NCI-H1092 treated with DMSO at 0.1 percent for 48 hours (cell line): ENCODE data around the gene USP9Y.

Source experiments
- DNase-seq: peaks from one replicate; lab custom pipeline; 2025; lab: John Stamatoyannopoulos, UW

Gene USP9Y

DNA sequence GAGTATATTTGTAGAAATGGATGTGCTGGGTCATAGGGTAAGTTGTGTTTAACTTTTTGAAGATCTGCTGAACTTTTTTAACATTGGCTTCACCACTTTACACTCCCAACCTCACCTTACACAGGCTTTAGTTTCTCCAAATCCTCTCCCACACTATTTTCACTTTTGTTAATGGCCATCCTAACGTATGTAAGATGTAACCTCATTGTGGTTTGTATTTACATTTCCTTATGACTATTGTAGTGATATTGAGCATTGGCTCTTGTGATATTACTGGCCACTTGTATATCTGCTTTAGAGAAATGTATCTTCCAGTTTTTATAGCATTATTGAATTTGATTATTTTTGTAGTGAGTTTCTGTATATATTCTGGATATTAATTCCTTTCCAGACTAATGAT, 93.0 kb downstream of the USP9Y start:
- DNase-seq: no peak

DNA sequence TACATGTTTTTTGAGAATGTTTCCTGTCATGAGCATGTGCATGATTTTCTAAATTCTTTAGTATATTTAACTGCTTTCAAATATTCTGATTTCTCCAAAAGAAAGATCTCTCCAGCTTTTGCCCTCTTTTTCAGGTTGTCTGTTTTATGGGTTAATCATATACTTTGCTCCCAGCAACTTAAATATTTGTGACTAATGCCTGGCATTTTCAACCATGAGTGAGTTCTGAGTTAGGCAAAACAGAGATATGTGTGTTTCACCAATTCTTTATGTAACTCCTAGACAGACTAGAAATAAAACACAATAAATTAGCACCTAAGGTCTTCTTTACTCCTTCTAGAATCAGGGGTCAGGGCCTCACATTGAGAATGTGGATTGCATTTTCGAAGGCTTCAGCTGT, 107.0 kb downstream of the USP9Y start:
- no peak for DNase-seq

DNA sequence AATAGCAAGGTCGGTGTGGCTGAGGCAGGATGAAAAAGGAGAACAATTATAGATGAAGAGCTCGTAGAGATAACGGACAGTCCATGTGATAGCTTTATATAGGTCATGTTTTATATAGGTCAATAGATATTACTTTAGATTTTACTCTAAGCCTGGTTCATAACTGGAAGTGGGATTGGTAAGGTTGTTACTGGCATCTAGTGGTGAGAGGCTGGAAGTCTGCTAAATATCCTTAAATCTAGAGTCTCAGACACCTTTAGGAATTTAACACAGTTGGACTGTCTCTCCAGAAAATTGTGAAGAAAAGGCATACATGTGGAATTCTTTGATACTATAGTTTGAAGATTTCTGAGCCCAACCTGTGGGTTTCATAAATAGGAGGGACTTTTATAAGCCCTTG, 108.0 kb downstream of the USP9Y start:
- DNase-seq: no peak

DNA sequence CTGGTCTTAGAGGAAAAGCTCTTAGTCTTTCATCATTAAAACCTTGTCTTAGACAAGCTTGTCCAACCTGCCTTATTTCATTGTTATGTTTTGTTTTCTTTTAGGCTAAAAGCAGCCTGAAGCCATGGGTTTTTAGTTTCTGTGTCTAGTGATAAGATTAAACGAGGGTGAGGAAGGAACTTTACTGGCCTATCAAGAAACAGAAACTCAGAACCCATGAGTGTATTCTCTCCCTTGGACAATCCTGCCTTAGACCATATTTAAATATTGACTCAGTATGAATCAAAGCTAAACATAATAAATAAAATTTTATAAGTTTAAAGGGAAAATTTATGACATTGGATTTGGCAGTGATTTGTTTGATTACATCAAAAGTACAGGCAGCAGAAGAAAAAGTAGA, 122.4 kb downstream of the USP9Y start:
- DNase-seq: no peak

DNA sequence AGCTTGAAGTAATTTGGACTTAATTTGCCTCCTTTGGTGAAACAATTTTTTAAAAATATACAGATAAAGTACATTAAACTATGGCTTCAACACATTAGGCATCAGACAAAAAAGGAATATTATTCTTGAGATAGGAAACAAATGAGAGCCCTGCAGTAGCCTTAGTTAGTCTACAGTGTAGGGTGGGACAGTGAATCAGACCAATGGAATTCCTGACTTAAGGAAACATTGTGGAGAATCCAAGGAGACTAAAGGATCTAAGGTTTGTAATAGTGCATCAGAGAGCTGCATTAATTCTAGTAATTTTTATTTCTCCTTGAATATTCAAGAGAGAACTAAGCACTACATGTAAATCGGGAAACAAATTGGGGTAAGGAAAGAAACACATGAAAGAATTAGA, 125.8 kb downstream of the USP9Y start:
- DNase-seq: no peak

DNA sequence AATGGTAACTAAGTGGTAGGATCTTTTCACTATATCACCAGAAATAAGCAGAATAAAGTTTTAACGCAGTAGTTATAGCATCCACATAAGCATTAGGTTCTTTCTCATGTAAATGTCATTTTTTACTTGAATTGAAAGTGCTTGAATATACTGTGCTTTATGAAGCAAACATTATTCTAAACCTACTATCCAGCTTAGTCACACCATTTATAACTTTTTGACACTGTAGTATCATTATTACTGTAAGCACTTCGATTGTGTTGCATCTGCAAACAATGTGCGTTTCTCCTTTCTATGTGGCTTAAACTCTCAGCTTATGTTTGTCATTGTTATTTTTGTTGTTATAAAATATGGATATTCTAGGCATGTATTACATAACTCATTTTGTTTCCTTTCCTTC, 132.3 kb downstream of the USP9Y start:
- no peak for DNase-seq

DNA sequence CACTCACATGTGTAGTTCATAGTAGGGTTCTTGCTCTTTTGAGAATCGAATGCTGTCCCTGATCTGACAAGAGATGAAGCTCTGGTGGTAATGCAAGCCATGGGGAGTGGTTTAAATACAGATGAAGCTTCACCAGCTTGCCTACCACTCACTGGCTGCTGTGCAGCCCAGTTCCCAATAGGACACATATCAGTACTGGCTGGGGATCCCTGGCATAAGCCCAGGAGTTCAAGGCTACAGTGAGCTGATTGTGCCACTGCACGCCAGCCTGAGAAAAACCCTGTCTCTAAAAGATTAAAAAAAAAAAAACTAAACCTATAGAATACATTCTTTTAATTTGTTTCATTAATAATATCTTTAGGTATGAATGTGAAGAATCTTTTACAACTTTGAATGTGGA, 136.5 kb downstream of the USP9Y start:
- DNase-seq: no peak

DNA sequence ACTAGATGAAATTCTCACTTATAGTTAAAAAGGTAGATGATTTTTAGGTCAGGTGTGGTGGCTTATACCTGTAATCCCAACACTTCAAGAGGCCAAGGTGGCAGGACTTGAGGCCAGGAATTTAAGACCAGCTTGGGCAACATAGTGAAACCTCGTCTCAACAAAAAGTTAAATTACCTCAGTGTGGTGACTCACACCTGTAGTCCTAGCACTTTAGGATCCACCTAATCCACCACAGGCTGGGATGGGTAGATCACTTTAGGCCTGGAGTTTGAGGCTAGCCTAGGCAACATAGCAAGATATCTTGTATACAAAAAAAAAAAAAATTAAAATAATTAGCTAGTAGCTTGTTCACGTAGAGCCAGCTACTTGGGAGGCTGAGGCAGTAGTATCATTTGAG, 140.3 kb downstream of the USP9Y start:
- no peak for DNase-seq

DNA sequence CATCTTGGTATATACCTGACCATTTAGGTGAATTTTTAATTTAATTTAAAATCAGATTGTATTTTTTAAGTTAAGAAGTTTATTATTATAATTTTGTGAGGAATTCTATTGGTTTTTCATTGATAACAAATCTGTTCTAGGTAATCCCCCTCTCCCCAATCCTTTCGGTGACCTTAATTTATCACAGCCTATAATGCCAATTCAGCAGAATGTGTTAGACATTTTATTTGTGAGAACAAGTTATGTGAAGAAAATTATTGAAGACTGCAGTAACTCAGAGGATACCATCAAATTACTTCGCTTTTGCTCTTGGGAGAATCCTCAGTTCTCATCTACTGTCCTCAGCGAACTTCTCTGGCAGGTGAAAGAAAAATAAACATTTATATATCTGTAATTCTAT, 145.8 kb downstream of the USP9Y start:
- no peak for DNase-seq

DNA sequence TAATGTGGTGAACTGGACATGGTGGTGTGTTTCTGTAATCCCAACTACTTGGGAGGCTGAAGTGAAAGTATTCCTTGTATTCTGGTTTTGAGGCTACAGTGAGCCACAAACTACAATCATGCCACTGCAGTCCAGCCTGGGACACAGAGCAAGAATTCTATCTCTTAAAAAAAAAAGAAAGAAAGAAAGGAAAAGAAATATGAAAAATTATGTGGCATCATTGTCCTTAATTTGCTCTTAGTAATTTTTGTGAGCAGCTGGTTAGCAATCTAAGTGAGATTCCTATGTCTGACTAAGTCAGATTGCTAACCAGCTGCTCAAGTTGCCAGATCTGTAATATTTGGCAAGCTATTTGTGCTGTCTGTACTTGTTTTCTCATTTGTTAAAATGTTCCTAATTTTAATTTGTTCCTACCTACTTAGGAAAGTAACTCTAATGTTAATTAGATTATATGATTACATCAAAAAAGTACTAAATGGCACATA, 154.8 kb downstream of the USP9Y start:
- no peak for DNase-seq

DNA sequence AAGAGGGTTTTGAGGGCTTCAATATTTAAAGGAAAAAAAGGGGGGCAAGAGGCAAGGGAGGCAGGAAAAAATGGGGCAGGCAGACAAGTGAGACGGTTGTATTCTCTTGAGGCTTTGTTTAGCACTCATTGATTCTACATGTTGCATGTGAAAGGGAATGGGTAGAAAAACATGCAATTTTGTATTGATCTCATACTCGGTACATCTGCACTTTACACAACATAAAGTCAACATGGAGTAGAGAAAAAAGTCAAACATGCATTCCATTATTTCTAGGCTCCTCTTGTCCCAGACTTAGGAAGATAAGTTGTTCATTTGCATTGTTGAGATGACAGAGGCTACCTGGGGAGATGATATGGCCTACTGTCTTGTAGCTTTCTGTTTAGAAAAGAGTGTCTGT, 166.9 kb downstream of the USP9Y start:
- DNase-seq: no peak

DNA sequence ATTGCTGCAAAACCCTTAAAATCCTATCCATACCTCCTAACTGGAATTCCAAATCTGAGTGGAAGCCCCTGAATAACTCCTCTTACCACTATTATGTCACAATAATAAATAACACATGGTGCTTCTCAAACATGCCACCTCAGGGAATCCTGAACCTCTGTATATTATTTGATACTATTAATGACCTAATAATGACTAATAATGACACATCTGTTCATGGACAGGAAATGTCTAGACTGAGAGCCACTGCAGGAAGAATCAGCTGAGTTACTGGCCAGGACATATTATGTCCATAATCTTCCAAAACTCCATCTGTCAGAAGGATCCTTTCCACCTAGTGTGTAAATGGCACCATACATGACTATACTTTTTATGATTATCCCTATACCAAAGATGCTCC, 195.9 kb downstream of the USP9Y start:
- no peak for DNase-seq

DNA sequence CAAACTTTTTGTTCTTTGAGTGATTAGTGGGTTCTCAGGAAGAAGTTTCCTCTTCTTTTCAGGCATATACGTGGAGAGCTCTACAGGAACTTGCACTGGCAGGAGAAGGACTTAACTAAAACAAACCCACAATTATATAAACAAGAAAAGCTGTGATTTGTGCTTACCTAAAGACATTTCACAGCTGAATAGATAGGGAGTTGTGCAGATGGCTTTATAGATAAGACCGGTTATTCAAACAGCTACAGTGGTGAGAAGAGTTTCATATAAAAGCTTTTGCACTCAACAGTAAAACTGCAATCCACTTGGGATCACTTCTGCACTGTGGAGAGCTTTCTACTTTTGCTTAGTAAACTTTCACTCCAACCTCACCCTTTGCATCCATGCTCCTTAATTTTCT, 197.6 kb downstream of the USP9Y start:
- no peak for DNase-seq

DNA sequence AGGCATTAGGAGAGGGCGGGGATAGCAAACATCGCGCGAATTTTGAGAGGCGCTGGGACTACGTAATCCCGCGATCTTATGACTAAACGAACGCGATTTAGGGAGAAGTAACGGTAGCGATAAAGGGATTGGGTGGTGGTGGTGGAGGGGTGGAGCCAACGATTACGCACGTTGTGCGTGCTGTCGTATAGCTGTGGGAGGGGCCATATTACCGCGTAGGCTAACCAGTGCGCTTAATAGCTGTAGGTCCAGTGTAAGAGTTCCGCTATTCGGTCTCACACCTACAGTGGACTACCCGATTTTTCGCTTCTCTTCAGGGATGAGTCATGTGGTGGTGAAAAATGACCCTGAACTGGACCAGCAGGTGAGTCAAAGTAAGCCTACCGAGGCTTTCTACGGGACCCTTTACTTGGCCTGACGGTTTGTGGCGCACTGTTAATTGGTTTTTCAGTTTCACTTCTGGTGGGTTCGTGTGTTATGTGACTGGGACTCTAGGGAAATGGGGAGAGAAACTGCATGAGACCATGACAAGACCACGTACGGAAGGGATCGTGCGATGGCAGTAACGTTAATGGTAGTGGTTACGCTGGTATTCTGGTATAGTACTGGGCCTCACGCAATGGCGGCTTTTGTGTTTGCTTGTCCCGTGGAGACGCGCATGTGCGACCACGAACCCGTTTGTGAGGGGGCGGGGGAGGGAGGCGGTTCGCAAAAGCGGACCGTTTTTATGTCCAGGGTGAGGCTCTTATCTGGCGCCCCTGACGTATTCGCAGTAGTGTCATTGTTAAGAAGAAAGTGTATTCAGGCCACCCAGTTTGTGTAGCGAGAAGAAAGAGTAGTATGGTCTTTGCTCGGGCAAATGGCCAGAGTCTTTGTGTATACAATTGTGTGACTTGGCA, 203.8 kb downstream of the USP9Y start, which contains the start of gene DDX3Y:
DDX3Y (plus strand) TSS at position 251 of the 899 bp plus-strand sequence; CDS start at position 320, 69 bp downstream.
- DNase-seq: peak; percentile 77

DNA sequence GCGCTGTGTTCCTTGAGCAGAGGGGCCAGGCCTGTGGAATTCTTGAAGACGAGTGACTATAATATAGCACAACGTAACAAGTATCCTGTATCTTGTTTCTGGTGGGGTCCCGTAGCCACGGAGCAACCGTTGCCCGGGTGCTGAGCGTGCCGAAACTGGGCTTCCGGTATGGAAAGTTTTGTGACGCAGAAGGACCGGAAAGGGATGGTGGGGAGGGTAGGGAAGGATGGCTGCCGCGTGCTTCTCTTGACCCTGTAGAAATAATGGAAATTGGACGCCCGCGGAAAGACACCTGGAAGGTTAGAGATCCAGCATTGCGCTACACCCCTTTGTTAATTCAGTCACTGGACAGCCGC, 204.5 kb downstream of the USP9Y start:
- DNase-seq: peak; percentile 48

DNA sequence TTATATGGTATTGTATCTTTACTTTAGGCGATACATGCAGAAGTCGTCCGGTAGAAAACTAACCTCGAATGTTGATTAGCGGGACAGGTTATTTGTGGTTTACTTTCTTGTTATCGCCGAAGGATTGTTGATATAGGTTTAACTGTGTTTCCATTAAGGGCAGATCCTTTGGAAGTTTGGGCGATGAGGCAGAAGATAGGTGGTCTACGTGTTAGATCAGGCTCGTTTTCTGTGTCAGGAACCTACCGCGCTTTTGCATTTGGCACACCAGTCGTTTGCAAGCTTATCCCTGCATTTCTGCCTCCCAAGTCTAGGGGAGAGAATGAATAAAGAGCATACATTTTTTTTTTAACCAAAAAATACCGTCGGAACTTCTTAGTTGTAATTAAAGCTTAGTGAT, 204.9 kb downstream of the USP9Y start:
- peak; percentile 12 for DNase-seq
